GM23248 (cell line): ENCODE measurements around the gene TAPT1. TPM values are rescaled to one million over a fixed set of nuclear protein-coding genes. Genes with fewer than 3 reads are reported as not detected.

Experiments used
- DNase-seq: peaks from one replicate; pipeline ENCODE4 v3.0.0-alpha.2; 2015
- H2AFZ ChIP-seq: fragments of 200-600 bp; sonication (generic); 2 replicates; pipeline ENCODE4 v1.6.1; 2016; ENCODE audit warnings: antibody characterized with exemption
- H3F3A ChIP-seq: fragments of 200-600 bp; sonication (generic); 2 replicates; pipeline ENCODE4 v1.6.1; 2016; ENCODE audit warnings: mild to moderate bottlenecking, antibody characterized with exemption, mixed run types; ENCODE audit not compliant: insufficient read depth
- H3K27ac ChIP-seq: fragments of 200-600 bp; sonication (generic); 2 replicates; pipeline ENCODE4 v1.5.1; 2016; ENCODE audit warnings: mild to moderate bottlenecking
- H3K27me3 ChIP-seq: fragments of 200-600 bp; sonication (generic); replicated peaks from 2 replicates; pipeline ENCODE4 v1.6.1; 2016; ENCODE audit warnings: mild to moderate bottlenecking; ENCODE audit not compliant: insufficient read depth
- H3K36me3 ChIP-seq: fragments of 200-600 bp; sonication (generic); 2 replicates; pipeline ENCODE4 v1.6.1; 2016; ENCODE audit warnings: low read depth, mild to moderate bottlenecking
- H3K4me1 ChIP-seq: fragments of 200-600 bp; sonication (generic); 2 replicates; pipeline ENCODE4 v1.6.1; 2016; ENCODE audit warnings: mild to moderate bottlenecking; ENCODE audit not compliant: insufficient read depth
- H3K4me2 ChIP-seq: fragments of 200-600 bp; sonication (generic); one replicate; pipeline ENCODE4 v1.6.1; 2016; ENCODE audit warnings: mild to moderate bottlenecking; ENCODE audit not compliant: unreplicated experiment
- H3K4me3 ChIP-seq: fragments of 200-600 bp; sonication (generic); 2 replicates; pipeline ENCODE4 v1.5.1; 2016; ENCODE audit warnings: mild to moderate bottlenecking
- H3K79me2 ChIP-seq: fragments of 200-600 bp; sonication (generic); 2 replicates; pipeline ENCODE4 v1.6.1; 2016; ENCODE audit warnings: mild to moderate bottlenecking; ENCODE audit not compliant: insufficient read depth
- H3K9ac ChIP-seq: fragments of 200-600 bp; sonication (generic); 2 replicates; pipeline ENCODE4 v1.6.1; 2016; ENCODE audit warnings: mild to moderate bottlenecking
- H3K9me2 ChIP-seq: fragments of 200-600 bp; sonication (generic); 2 replicates; pipeline ENCODE4 v1.6.1; 2016; ENCODE audit warnings: mixed run types, mild to moderate bottlenecking, moderate library complexity; ENCODE audit not compliant: insufficient read depth
- H3K9me3 ChIP-seq: fragments of 200-600 bp; sonication (generic); one replicate; pipeline ENCODE4 v1.6.1; 2017; ENCODE audit warnings: low read depth
- H4K20me1 ChIP-seq: fragments of 200-600 bp; sonication (generic); 2 replicates; pipeline ENCODE4 v1.6.0; 2016; ENCODE audit not compliant: insufficient read depth
- EZH2 ChIP-seq: fragments of 200-600 bp; sonication (generic); IDR thresholded peaks from 2 replicates; pipeline ENCODE4 v1.6.1; 2018; ENCODE audit warnings: antibody characterized with exemption, mild to moderate bottlenecking; ENCODE audit not compliant: insufficient read depth, poor library complexity, severe bottlenecking
- EZH2phosphoT487 ChIP-seq: fragments of 200-600 bp; sonication (generic); IDR thresholded peaks from 2 replicates; pipeline ENCODE4 v1.6.1; 2018; ENCODE audit warnings: antibody characterized with exemption, moderate library complexity, mild to moderate bottlenecking, low read depth; ENCODE audit not compliant: insufficient read depth
- WGBS, 2 experiments: methylation state at CpG; one replicate each; pipeline ENCODE4 v1.1.6; 2015 to 2017; ENCODE audit warnings: low lambda C conversion rate in 2 of 2, low coverage in 1 of 2; ENCODE audit errors: missing lambda C conversion rate in 2 of 2; 5-methylcytosine and 5-hydroxymethylcytosine counted together
- in situ Hi-C: fragments of 300-500 bp; cut with MboI; formaldehyde crosslinking; loops from 2 replicates; pipeline ENCODE4 v1.15.0; 2020
- polyA plus RNA-seq: library from polyadenylated mRNA; unstranded; fragments of >200 nt; fragmentation: Nextera tagmentation; extraction: Ambion mirVana; gene quantifications from 2 replicates; pipeline ENCODE4 v1.2.1, GENCODE V29; 2016
- total RNA-seq: library from RNA; depleted of rRNA; stranded (reverse); fragments of >200 nt; shearing (Covaris generic); gene quantifications from 2 replicates; pipeline ENCODE4 v1.2.3, GENCODE V29; 2014

TAPT1 gene
- total and polyA plus RNA-seq, 2 experiments from 2014 or later, result 7.8 to 13.2 TPM

DNA sequence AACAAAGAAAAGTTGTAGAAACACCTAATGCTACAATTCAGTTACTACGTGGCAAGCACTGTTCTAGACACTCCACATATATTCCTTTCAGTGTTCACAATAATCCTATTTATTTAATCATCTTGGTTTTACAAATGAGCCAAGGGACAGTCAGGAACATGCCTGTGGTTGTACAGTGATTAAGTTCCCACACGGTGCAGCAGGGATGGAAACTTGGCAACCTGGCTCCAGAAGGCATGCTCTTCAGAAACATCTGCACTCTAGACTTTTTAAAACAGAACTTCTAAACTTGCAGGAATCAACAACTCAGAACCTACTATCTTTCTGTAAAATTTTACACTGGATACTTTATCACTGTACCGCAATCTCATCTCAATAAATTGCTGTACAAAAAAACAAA is 32.1 kb downstream of the TAPT1 start:
- H3K36me3 ChIP-seq, result no peaks in the 10 kb centered on the region; the same call in 1 of the 2 replicates
- in situ Hi-C loops, result no loop called here
- no peak overlapping the region for H3K9ac ChIP-seq
- no peaks in the 10 kb centered on the region for H3K27me3 ChIP-seq
- H3K79me2 ChIP-seq, result no peaks in the 10 kb centered on the region; the same call in 1 of the 2 replicates
- peaks cover 16% of the 10 kb centered on the region for H3K4me1 ChIP-seq
- no peaks in the 10 kb centered on the region for H3K9me3 ChIP-seq
- peak; percentile 63 for DNase-seq
- WGBS, 2 experiments, result 71 to 74% methylated on average over 3 of the region's 3 CpGs
- no peaks in the 10 kb centered on the region for H4K20me1 ChIP-seq
- no peak overlapping the region for H3K4me3 ChIP-seq
- no peak overlapping the region for H3K4me2 ChIP-seq
- no peak overlapping the region for H3K27ac ChIP-seq
- H3K9me2 ChIP-seq, result no peaks in the 10 kb centered on the region
- TF ChIP-seq EZH2 (no peak), EZH2phosphoT487 (no peak)
- peaks cover 3% of the 10 kb centered on the region for H3F3A ChIP-seq
- H2AFZ ChIP-seq, result no peak overlapping the region

- Histone ChIP-seq H3K4me1 (peaks cover 16% of the 10 kb centered on the region), H3K36me3 (no peaks in the 10 kb centered on the region; the same call in 1 of the 2 replicates), H3K27me3 (no peaks in the 10 kb centered on the region), H3K79me2 (no peaks in the 10 kb centered on the region; the same call in 1 of the 2 replicates), H4K20me1 (no peaks in the 10 kb centered on the region), H3K4me3 (no peak overlapping the region), H3F3A (peaks cover 3% of the 10 kb centered on the region), H3K9me3 (no peaks in the 10 kb centered on the region), H3K9ac (no peak overlapping the region), H3K27ac (no peak overlapping the region), H3K9me2 (no peaks in the 10 kb centered on the region), H3K4me2 (no peak overlapping the region), H2AFZ (no peak overlapping the region)
- in situ Hi-C loops, result no loop called here
- no peak for TF ChIP-seq EZH2
- no peak for TF ChIP-seq EZH2phosphoT487
- DNase-seq, result no peak
- WGBS, 2 experiments, result 90 to 91% methylated on average over 5 of the region's 5 CpGs
Measured at GRCh38 chr4:16192631-16193518, 33.4 kb downstream of the TAPT1 start.

DNA sequence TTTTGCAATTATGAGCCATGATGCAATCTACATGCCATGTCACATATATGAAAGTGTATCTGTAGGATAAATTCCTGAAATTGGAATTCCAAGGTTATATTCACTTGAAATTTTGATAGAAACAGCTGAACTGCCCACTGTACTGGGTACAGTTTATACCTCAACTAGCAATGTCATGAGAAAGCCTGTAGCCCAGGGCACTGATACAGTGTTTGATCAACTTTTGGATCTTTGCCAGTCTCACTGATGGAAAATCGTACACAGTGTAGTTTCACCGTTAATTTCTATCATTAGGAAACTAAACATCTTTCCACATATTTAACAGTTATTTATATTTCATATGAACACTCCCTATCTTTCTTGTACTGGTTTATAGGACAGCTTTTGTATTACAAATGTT is 34.2 kb downstream of the TAPT1 start:
- no peak overlapping the region for H2AFZ ChIP-seq
- WGBS, 2 experiments, result 100% methylated on average over 2 of the region's 2 CpGs
- no peak overlapping the region for H3K4me2 ChIP-seq
- H3K9ac ChIP-seq, result no peak overlapping the region
- in situ Hi-C loops, result no loop called here
- DNase-seq, result no peak
- no peaks in the 10 kb centered on the region for H3K9me2 ChIP-seq
- H3K4me1 ChIP-seq, result peaks cover 10% of the 10 kb centered on the region
- no peak overlapping the region for H3K4me3 ChIP-seq
- H3K9me3 ChIP-seq, result no peaks in the 10 kb centered on the region
- no peak overlapping the region for H3K27ac ChIP-seq
- no peaks in the 10 kb centered on the region; the same call in 1 of the 2 replicates for H3K36me3 ChIP-seq
- no peaks in the 10 kb centered on the region for H3K27me3 ChIP-seq
- no peaks in the 10 kb centered on the region for H4K20me1 ChIP-seq
- TF ChIP-seq EZH2 (no peak), EZH2phosphoT487 (no peak)
- H3F3A ChIP-seq, result peaks cover 3% of the 10 kb centered on the region; the same call in 1 of the 2 replicates
- H3K79me2 ChIP-seq, result no peaks in the 10 kb centered on the region; the same call in 1 of the 2 replicates

GRCh38 chr4:16187455-16187854 is 38.8 kb downstream of the TAPT1 start:
- in situ Hi-C loops, result no loop called here
- Histone ChIP-seq H2AFZ (no peak overlapping the region), H4K20me1 (no peaks in the 10 kb centered on the region), H3K9me2 (no peaks in the 10 kb centered on the region), H3K4me3 (no peak overlapping the region), H3K4me1 (no peaks in the 10 kb centered on the region), H3K27ac (no peak overlapping the region), H3K79me2 (no peaks in the 10 kb centered on the region), H3K4me2 (no peak overlapping the region), H3F3A (no peaks in the 10 kb centered on the region), H3K9ac (no peak overlapping the region), H3K36me3 (peaks cover 8% of the 10 kb centered on the region; the same call in 1 of the 2 replicates), H3K9me3 (no peaks in the 10 kb centered on the region), H3K27me3 (no peaks in the 10 kb centered on the region)
- TF ChIP-seq EZH2phosphoT487 (no peak), EZH2 (no peak)
- peak; percentile 27 for DNase-seq
